Head of caudate nucleus (tissue), 42 donors: ENCODE data around the gene TSC22D3.
A peak's percentile ranks its signal among the peaks of the same experiment; 100 is the strongest.
"Not testable (repeated sequence)": the region's sequence is repeated elsewhere in the genome, so short reads cannot be mapped to it uniquely, and the experiment has no call there.

Source experiments
- DNase-seq, 42 donors: peaks; one replicate each; pipeline versions ENCODE4 v3.0.0 to v3.0.0-alpha.2; 2020 to 2021; ENCODE audit warnings: mixed read lengths in 7 of 42
- intact Hi-C: fragments of 100-400 bp; cut with DNase I; formaldehyde crosslinking; loops from one replicate; pipeline ENCODE4 v1.15.0; 2022

Gene TSC22D3

GRCh38 chrX:107674480-107675364 is 100.9 kb downstream of the TSC22D3 start:
- DNase-seq: peak in 1 of 42 donors; percentile 33
- intact Hi-C loops: loop anchor here (5.0 kb wide), 2 partner anchors 38 to 103 kb away; partner anchors contain the start of genes NCBP2L and TSC22D3

GRCh38 chrX:107673933-107674479 is 101.6 kb downstream of the TSC22D3 start:
- DNase-seq: peak in 21 of 42 donors; percentile 7 to 60 (median 26)
- intact Hi-C loops: loop anchor here (5.0 kb wide), 2 partner anchors 38 to 103 kb away; partner anchors contain the start of genes NCBP2L and TSC22D3

GRCh38 chrX:107673431-107673830 is 102.2 kb downstream of the TSC22D3 start:
- no peak for DNase-seq
- intact Hi-C loops: loop anchor here (5.0 kb wide), 2 partner anchors 39 to 104 kb away; partner anchors contain the start of genes NCBP2L and TSC22D3

DNA sequence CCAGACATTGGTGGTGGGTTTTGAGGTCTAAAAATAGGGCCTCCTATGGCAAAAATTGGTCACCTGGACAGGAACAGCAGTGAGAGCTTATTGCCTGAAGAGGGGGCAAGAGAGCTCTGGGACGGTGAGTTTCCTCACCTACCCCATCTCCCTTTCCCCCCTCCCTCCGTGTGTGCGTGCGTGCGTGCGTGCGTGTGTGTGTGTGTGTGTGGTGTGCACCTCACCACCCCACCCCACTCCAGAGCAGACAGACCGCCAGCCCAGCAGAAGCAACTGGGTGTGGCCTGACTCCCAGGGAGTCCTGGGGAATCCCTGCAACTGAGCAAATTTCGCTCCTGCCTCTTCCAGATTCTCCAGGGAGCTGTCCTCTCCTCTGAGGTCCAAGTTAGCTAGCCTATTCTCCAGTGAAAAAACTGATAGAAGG is 102.6 kb downstream of the TSC22D3 start:
- intact Hi-C loops: loop anchor here (5.0 kb wide), 2 partner anchors 39 to 104 kb away; partner anchors contain the start of genes NCBP2L and TSC22D3
- DNase-seq: peak in 38 of 42 donors; percentile 9 to 72 (median 50)

DNA sequence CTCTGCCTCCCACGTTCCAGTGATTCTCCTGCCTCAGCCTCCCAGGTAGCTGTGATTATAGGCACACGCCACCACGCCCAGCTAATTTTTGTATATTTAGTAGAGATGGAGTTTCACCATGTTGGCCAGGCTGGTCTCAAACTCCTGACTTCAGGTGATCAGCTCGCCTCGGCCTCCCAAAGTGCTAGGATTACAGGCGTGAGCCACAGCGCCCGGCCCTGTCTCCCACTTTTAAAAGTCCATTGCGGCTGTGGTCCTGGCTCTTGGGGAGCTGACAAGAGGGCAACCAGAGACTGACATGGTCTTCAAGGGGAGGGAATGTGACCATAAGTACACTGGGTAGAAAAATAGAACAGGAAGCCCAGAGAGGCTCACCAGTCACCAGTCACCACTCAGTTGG is 104.3 kb downstream of the TSC22D3 start:
- intact Hi-C loops: loop anchor here (5.0 kb wide), 2 partner anchors 41 to 106 kb away; partner anchors contain the start of genes NCBP2L and TSC22D3
- not testable (repeated sequence) for DNase-seq

GRCh38 chrX:107669885-107670628 is 105.5 kb downstream of the TSC22D3 start:
- intact Hi-C loops: loop anchor here (5.0 kb wide), 2 partner anchors 42 to 107 kb away; partner anchors contain the start of genes NCBP2L and TSC22D3
- DNase-seq: no peak

- no peak for DNase-seq
- intact Hi-C loops: no loop called here
Measured at GRCh38 chrX:107669261-107669660, 106.3 kb downstream of the TSC22D3 start.

DNA sequence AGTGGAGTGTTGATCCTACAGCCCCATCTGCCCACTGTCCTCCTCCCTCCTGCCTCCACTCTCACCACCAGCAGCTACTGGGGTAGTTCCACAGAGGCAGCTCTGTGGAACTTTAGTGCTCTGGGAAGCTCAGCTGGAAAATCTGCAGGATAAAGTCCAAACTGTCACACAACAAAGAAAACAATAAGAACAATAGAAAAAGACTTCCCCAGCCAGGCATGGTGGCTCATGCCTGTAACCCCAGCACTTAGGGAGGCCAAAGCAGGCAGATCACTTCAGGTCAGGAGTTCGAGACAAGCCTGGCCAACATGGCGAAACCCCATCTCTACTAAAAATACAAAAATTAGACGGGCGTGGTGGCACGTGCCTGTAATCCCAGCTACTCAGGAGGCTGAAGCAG is 106.9 kb downstream of the TSC22D3 start:
- DNase-seq, intact Hi-C loops: not testable (repeated sequence)

DNA sequence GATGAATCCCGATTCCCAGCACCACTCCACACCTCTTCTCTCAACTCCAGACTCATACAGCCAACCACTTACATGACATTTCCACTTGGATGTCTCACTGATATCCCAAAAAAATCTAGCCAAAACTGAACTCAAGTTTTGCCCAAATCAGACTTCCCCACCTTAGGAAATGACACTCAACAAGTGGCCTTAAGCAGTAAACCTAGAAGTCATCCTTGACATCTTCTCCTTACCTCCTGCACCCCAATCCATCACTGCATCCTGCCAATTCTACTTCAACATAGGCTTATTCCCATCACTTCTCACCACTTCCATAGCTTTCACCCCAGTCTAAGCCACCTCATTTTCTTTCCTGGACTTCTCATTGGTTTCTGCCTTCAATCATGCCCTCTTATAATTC is 108.2 kb downstream of the TSC22D3 start:
- intact Hi-C loops: no loop called here
- no peak for DNase-seq

DNA sequence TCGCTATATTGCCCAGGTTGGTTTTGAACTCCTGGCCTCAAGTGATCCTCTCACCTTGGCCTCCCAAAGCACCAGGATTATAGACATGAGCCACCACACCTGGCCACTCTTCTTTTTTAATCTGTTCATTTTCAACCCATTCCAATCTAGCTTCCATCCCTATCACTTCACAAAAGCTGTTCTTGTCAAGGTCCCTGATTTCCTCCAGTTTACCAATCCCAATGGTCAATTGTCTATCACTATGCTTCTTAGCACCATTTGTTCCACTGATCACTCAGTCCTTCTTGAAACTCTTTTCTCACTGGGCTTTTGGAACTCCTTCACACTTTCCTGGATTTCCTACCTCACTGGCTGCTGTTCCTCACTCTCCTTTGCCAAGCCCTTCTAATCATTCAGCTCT is 108.7 kb downstream of the TSC22D3 start:
- intact Hi-C loops: no loop called here
- DNase-seq: no peak
